Measurements from ENCODE around the gene GPR158.

GPR158 gene

DNA sequence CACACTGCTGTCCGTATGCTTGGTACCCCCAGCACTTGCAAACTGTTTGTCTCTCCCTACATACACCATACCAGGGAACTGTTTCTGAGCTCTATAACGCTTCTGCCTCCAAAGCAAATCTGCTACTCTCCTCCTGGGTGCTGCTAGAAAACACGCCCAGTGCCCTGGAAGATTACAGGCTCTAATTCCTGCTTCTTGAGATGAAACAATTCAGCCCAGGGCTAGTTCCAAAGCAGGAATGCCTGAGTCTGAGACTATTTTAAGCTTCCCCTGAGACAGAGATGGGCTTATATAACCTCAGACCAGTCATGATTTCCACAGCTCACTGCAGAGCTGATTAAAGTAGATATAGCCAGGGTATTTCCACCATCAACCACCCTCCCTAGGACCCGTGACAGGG is 327.1 kb downstream of the GPR158 start:
- no peak for DNase-seq (ENCODE audit: low read depth)

DNA sequence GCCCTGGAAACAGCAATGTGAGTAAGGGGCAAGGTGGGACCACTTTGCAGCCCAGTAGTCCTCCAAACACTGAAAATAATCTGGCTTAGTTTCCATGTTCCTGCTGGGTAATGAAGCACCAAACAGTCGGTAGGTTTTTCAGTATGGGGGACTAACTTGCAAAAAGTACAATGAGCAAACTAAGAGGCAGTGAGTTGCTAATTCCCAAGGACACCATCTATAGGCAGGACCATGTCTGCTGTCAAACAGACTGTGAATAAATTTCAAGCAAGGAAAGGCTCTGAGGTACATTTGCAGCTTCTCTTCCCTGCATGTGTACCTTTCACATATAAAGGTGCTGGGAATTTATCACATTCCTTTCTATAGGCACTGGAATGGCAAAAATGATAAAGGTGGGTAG is 327.7 kb downstream of the GPR158 start:
- DNase-seq (ENCODE audit: low read depth): no peak

DNA sequence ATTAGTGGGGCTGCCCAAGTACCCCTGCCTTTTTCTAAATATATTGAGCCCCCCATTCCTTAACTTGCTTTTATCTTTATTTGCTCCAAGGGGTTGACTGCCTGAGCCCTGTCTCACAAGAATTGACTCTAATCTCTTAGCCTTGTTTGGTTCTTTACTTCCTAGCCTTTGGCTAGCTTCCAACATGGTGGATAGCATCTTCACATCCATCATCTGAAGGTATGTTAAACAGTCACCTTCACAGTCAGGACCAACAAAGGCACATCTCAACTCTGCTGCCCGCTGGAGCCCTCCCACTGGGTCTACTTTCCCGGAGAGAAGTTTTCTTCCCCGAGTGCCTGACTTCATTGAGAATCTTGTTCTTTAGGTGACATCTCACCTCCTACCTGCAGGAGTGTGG is 329.5 kb downstream of the GPR158 start:
- no peak for DNase-seq (ENCODE audit: low read depth)

DNA sequence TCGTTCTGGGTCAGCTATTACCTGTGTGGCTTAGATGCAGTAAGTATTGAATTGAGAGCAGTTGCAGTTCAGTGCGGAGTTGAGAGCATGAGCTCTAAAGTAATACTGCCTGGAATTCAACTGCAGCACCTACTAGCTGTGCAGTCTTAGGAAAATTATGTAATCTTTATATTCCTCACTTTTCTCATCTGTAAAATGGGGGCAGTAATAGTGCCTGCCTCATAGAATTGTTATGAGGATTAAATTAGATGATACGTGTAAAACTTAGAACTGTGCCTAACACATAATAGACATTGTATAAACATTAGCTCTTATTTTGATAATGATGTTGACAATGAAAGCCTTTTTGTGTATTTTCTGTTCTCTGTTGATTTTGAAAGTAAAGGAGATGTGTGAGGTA is 330.0 kb downstream of the GPR158 start:
- no peak for DNase-seq (ENCODE audit: low read depth)

DNA sequence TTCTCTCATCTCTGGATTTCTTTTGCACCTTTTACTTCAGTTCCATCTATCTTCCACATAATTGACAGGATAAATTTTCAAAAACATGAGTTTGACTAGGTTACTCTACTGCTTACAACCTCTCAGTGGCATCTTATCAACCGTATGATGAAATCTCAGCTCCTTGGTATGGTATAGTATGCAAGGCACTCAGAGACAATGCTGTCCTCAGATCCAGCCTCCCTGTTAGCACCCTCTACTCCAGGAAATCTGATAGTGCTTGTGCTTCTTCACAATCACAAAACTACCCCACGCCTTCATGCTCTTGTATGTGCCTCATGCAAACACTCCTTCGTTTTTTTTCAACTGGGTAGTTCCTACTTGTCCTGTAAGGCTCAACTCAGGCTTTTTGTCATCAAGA is 330.7 kb downstream of the GPR158 start:
- no peak for DNase-seq (ENCODE audit: low read depth)

DNA sequence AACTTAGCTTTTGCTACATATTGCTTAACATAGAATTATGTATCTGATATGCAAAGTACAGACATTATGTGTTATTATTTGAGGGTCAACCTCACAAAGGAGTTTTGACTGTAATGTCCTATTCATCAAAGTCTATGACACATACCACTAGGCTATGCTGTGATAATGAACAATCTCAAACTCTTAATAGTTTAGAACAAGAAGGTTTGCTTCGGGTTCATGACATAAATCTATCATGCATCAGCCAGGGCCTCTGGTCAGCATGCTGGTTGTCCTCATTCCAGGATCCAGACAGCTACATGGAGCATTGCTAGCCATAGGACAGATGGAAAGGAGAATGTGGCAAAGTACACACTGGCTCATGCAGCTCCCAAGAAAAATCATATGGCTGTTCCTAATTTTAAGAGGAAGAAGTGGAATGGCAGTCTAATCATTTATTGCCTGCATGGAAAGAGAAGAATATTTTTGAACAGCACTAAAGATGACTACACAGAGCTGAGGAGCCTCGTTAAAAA is 332.1 kb downstream of the GPR158 start:
- no peak for DNase-seq (ENCODE audit: low read depth)

DNA sequence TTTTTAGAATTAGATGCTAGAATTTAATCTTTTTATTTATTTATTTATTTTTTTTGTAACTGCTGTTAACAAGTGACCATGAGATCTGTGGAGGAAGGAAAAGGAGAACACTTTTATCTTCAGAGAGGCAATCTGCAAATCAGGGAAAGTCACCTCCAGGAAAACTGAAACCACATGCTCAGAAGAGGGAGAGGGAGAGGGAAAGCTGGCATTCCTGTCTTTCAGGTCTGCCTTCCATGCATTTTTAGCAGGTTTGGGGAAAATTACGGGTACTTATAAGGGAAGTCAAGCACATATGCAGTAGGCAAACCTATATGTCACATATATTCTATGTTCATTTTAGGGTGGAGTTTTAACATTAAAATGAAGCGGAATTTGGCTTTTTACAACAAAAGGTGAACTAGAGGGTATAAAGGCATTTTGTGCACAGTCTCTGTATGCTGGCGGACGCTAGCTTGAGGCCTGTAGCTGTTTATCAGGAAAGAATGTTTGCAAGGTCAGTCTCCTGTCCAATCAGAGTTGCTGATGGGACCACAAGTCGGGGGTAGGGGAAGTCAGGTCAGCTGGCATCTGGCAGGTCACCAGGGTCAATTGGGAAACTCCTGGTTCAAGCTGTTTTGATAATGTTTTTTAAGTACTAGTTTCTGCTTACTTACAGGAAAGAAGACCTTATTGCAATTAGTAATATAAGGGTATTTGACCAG is 333.5 kb downstream of the GPR158 start:
- no peak for DNase-seq (ENCODE audit: low read depth)

DNA sequence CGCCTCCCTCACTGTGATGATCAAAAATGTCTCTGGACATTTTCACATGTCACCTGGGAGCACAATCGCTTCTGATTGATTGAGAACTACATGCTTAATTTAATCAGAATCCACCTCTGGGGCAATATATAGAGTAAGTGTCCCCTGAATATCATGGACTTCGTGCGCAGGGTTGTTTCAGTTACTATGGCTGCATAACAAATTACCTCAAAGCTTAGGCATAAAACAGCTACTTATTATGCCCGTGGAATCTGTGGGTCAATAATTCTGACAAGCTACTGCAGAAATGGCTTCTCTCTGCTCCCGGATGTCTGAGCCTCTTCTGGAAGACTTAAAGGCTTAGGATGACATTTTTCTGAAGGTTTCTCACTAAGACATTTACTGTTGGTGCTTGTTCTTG is 334.4 kb downstream of the GPR158 start:
- no peak for DNase-seq (ENCODE audit: low read depth)

DNA sequence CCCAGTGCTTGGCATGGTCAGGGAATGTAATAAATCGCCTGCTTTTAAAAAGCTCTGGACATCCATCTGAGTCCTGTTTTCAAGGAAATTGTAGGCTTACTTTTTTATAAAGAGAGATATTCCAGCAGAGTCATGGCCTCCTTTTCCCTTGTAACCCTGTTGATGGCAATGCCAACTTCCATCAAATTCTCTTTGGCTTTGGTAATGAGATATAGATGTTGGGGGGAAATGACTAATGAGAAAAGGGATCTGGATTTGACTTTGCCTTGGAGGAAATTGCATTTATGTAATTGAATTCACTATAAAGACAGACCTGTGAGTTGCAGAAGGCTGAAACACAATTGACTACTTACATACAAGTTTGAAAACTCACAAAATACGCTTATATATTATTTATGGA is 347.5 kb downstream of the GPR158 start:
- no peak for DNase-seq (ENCODE audit: low read depth)

DNA sequence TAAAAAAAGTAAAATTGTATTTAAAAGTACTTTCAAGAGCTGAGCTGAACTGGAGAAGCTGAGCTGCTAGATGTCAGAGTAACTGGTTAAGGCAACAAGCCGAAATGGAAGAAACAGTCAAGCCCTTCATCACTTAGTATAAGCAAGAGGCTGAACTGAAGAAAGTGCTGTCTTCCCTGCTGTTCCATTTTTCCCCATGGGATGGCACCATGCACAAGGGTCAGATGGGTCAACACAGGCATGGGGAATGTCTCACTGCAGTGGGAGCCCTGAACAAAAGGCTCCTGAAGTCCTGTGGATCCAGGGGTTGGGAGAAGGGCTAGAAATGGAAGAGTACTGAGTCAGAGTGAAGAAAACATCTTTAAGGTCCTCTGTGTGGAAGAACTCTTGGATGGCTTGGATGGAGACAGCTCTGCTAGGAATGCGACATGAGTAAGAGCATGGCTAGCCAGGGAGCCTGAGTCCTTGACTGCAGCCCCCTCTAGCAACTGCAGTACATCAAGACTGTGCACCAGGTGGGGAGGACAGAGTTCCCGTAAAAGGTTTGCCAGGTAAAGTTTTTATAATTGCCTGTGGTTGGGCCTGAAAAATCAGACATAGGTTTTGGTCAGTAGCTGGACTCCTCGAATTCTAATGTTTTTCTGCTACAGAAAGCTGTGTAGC is 348.3 kb downstream of the GPR158 start:
- no peak for DNase-seq (ENCODE audit: low read depth)

DNA sequence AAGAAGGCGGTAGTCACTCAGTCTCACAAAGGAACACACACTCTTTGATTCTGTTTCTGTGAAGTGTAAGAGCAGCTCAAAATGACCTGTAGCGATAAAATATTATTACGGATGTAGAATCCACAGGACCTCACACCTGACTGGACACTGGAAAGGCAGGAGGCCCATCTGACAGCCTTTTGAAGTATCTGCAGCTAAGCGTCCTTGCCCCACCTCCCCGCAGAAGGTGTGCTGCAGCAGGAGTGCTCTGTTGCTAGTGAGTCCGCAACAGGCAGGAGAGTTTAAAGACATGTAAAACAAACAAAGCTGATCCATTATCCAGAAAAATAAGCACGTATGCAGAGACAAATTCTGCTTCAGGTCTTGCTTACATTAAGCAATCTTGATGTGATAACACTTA is 355.5 kb downstream of the GPR158 start:
- no peak for DNase-seq (ENCODE audit: low read depth)

DNA sequence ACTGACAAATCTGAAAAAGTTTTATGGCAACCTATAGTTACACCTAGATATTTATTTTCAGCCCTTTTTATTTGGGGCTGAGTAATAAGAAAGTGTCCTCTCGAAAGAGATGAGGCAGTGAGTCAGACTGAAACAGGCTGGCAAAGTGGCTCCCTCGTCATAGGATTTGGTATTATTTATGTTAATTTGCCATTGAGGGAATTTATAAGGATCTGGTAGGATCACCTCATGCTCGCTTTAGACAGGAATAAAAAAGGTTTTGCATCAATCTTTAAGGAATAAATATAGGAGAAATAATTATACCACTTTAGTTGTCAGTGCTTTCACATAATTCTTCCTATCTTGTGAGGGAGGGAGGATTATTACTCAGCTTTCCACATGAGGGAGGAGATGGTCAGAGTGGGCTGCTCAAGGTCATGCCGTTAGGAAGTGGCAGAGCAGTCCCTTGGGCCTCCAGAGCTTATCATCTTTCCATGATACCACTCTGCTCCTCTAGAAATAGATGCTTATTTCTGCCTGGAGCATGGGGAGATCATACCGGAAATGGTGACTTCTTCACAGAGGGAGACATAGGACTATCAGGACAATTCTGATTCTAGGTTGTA is 356.8 kb downstream of the GPR158 start:
- DNase-seq (ENCODE audit: low read depth): no peak

DNA sequence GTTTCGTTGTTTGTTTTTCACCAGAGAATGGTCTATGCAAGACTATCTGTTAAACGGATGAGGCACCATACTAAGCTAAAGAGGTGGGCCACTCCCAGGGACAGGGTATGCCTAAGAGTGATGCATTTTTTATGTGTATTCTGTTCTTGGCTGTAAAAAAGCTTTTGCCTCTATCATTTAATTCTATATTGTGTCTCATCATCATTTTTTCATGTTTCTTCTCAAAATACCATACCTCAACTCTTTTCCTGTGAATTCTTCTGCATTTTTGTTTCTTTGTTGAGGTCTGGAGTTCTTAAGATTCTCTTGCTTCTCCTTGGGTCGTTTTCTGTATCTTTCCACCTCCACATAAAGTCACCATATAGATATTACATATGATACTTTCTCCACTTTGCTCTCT is 357.4 kb downstream of the GPR158 start:
- no peak for DNase-seq (ENCODE audit: low read depth)

DNA sequence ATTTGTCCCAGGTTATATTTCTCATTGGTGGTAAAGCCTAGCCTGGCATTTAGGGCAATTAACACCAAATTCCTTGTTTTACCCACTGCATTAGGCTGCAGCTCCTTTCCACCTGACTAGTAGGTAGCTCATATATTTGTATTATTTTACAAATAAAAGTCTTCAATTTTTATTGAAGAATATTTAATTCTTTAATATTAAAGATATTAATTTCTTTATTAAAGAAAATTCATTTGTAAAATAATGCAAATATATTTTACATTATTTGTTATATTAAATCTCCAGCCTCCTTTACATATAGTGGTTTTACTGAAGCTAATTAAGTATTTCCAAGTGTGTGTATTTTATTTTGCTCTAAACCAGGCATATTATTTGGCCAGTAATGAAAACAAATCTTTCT is 361.2 kb downstream of the GPR158 start:
- DNase-seq (ENCODE audit: low read depth): no peak

DNA sequence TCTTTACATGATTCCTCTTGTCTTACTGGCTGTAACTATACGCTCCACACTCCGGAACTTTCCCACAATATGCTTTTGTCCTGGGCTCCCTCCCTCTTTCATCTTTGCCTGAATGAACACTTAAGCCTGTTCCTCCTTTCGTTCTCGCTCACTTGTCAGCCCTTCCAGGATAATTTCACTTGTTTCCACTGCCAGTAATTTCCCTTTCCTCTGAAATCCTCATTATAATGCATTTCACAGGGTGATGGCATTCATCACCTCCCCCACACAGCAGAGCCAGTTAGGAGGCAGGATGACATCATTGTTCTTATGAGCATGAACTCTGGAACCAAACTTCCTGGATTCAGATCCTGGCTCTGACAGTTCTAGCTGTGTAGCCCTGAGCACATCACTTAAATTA is 372.6 kb downstream of the GPR158 start:
- DNase-seq (ENCODE audit: low read depth): no peak

DNA sequence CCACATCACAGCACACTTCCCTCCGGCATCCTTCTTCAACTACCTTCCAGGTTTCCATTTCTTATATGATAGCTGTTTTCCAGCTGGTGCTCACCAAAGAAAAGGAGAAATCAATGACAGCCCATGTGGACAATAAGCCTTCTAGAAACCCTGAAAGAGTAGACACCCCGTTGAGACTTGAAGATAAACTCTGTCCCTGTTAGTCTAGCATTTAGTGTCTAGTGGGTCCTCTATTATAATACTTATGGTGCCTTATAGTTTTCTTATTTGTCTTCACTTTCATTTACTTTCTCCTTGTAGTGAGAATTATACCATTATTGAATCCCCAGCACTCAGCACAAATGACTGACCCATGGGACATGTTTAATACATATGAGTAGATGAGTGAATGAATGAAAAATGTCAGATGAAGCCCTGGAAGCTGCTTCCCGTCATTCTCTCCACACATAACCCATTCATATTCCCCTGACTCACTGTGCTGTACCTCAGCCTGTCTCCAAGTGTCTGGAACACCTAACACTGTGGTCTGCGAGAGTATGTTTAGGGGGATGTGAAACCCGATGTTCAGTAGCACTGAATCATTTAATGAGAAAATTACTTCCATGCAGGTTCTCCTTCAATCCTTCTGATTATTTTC is 377.6 kb downstream of the GPR158 start:
- no peak for DNase-seq (ENCODE audit: low read depth)

DNA sequence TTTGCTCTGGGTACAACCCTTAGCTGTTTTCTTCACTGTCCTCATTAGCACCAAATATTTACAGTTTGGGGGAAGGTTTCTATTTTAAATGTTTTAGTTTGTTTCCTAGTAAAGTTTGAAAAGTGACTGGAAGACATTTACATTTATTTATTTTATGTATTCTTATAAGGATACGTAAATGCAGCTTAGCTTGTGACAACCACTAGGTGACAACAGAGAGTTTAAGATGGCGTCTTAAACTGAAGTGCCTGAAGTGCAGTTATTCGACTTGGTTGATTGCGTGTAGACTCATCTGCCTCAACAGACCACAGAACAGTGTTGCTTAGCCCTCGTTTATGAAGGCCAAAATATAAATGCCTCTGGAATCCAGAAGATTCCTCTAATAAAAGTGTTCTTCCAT is 381.1 kb downstream of the GPR158 start:
- no peak for DNase-seq (ENCODE audit: low read depth)

DNA sequence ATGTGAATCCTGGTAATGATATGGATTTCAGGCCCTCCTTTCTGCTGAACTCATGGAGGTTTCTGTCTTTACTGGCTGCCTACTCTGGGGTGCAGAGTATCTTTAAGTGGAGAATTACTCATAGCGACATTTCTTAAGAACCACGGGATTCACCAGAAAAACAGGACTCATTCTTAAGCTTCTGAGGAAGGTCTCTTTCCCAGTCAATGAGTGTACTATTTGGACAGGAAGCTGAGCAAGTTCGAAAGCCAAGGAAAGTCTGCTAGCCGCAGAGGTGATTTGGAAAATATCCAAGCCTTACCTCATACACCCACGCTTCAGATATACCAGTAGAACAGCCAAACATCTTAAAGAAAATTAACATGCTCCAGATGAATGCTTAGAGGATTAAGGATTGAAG is 381.7 kb downstream of the GPR158 start:
- DNase-seq (ENCODE audit: low read depth): no peak

DNA sequence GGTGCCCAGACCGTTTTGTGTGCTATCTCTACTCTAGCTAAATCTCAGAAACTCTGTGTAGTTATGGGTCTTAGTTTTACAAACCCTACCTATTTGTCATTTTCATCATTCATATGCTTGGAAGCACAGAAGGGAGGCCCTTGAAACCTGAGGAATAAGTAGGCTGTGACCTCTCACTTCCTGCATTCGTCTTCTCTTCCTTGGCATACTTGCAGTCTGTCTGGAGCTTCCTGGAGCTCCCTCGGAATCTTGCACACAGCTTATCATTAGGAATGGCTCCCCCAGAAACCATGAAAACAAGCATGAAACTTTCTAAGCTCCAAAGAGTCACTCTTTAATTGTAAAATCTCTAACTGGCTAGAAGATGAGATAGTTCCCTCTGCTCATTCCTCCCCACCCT is 382.3 kb downstream of the GPR158 start:
- DNase-seq (ENCODE audit: low read depth): no peak

DNA sequence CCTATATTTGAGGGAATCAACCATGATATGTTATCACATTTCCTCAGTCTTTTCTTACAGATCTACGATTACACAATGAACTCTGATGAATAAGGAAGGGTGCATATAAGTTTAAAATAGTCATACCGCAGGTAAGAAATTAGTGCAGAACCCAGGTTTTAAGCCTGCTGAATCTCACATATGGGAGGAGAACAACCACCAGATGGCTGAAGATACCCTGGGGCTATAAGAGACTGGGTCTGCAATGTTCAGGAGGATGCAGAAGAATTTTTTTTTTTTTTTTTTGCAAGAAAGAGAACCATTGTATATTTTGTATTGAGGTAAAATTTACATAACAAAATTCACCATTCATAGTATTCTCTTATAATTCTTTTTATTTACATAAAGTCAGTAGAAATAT is 387.0 kb downstream of the GPR158 start:
- DNase-seq (ENCODE audit: low read depth): no peak

DNA sequence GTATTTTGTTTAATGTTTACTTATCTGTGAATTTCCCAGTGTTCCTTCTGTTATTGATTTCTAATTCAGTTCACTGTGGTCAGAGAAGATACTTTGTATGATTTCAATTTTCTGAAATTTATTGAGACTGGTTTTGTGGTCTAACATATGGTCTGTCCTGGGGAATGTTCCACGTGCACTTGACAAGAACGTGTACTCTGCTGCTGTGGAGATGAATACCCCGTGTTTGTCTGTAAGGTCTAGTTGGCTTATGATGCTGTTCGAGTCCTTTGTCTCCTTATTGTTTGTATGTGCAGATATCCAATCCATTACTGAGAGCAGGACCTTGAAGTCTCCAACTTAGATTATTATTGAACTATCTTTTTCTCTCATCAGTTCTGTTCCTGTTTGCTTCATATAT is 387.7 kb downstream of the GPR158 start:
- no peak for DNase-seq (ENCODE audit: low read depth)

DNA sequence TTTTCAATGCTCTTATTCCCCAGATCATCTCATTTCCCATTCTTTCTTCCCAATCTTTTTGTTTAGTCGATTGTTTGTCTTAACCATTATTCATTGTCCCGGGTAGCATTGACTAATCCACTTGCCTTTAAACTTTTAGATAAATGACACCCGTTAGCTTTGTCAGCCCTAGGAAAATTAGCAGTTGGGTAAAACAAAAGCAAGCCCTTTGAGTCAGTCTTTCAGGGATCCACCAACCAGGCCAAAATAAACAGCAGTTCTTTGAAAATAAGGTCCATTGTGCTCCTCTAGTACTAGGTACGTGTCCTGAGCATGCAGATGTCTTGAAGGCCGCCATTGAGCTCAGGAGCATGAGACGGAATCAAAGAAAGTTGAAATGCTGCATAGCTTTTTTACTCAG is 389.6 kb downstream of the GPR158 start:
- no peak for DNase-seq (ENCODE audit: low read depth)

DNA sequence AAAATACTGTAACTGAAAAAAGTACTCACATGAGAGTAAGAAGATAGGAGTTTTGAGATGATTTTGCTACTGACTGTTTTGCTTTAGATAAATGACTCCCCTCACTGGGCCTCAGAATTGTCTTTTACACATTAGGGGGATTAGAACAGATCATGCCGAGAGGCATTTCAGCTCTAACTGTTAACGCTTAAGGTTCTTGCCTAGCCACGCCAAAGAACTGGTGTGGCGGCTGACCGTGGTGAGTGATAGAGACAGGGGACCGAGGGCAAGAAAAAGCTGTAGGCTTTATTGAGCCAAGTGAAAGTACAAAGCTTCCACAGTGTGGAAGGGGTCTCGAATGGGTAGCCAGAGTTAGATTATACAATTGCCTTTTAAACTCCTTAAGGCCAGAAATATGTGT is 390.8 kb downstream of the GPR158 start:
- DNase-seq (ENCODE audit: low read depth): no peak
